RPMI7951 (cell line): Measurements from ENCODE around the gene MEF2A. TPM values are rescaled to one million over a fixed set of nuclear protein-coding genes. Genes with fewer than 3 reads are reported as not detected.

ENCODE experiments used
- DNase-seq: peaks from one replicate; pipeline ENCODE4 v3.0.0-alpha.2; 2012; ENCODE audit warnings: low read depth
- total RNA-seq: library from RNA; depleted of rRNA; stranded (reverse); fragments of >200 nt; shearing (Covaris generic); gene quantifications from 2 replicates; pipeline ENCODE4 v1.2.3, GENCODE V29; 2014

Gene MEF2A
- total RNA-seq, 1 experiment from 2014 or later, result 37.1 TPM

DNA sequence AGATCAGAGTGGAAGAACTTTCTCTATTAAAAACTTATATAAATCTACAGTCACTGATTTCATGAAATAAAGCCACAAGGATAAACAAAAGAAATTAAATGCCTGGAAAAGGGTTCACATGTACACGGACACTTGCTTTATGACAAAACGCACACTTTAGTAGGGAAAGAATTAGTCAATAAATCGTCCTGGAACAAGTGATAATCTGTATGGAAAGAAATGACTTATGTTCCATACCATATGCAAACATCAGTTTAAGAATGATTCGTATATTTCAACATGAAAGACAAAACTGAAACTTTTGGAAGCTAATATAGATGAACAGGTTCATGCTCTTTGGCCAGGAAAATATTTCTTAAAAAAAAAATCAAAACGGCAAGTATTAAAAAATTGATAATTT lies 40.2 kb downstream of the MEF2A start:
- DNase-seq, result no peak

DNA sequence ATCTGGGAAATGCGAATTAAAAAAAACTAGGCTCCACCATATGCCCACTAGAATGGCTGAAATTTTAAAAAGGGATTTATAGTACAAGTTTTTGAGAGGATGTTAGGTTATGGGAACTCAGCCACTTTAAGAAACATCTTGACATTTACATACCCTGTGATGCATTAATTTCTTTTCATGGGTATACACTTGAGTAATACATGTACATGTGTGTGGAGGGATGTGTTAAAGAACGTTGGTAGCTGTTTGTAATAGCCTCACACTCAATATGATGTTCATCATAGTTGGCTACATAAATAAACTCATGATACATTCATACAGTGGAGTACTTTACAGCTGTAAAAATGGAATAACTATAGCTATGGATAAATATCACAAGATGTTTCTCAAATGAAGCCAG lies 40.9 kb downstream of the MEF2A start:
- no peak for DNase-seq

DNA sequence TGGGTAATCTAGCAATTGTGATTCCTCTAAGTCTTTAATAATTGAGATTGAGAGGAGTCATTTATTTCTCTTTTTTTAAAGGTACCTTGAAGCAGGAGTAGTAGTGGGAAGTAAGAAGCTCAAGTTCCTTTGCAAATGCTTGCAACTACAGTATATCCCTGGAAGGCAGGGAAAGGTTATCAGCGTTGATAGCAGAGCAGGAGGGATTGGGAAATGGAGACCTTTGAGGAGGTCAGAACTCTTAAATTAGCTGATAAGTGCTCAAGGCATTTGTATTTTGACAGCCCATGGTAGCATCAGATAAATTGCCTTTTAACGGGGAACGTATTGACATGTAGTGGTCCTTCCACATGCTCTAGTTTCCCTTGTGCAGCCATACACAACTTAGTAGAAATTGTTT lies 47.7 kb downstream of the MEF2A start:
- no peak for DNase-seq

DNA sequence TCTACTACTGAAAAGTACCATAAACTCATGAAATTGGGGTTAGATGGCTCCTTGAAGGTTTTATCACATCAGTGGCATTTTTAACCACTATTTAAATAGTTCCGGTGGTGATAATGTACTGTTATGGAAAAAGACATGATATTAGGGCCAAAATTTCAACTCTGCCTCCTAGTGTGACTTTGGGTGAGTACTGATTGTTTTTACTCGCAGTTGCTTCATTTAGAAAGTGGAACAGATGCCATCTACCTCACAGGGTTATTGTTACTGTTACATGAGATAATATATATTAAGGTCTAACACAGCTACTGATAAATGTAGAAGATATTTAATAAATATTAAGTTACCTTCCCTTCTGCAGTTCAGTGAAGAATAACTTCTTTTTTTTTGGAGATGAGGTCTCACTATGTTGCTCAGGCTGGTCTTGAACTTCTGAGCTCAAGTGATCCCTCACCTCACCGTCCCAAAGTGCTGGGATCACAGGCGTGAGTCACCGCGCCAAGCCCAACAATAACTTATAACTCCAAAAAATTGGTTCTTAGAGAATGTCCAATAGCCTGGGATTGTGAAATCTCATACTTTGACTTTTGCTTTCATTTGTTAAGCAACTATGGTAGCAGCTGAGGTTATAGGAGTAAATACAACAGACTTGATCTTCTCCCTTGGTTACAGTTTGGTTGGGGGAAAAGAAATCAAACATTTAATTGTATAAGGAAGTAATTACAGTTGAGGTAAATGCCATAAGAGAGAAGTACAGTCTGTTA lies 48.3 kb downstream of the MEF2A start:
- peak; percentile 26 for DNase-seq

DNA sequence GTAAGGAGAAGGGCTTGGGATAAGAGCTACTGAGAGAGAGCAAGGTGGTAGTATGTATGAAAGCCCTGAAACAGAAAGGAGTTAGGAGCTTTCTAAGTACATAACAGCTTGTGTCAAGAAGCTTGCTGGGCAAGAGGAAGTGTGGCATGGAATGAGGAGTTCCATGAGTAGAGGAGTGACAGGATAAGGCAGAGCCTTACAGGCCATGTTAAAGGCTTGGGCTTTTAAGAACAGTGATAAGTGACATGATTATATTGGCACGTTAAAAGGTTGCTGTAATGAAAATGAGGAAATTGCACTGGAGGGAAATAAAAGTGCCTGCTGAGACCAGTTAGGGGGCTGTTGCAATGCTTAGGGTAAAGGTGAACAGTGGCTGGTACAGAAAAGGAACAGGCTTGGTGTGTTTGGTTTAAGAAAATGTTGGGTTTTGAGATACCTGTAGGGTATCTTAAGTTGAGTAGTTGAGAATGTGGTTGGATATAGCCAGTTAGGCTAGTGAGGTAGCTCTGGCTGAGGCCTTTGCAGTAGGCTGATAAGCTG lies 49.0 kb downstream of the MEF2A start:
- DNase-seq, result no peak

DNA sequence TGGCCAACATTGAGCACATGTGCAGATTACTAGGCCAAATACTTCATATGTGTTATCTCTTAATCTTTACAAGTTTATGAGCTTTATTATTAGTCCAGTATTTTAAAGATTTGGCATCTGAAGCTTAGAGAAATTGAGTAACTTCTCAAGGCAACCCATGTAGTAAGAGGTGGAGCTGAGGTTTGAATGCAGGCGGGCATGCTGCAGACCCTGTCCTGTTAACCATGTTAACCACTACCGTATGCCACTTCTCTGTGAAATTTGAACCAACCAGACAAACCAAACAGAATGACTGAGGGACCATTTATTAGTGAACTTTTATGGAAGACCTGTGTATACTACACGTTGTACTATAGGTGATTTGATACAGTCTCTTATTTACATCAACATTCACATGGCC lies 49.7 kb downstream of the MEF2A start:
- no peak for DNase-seq

DNA sequence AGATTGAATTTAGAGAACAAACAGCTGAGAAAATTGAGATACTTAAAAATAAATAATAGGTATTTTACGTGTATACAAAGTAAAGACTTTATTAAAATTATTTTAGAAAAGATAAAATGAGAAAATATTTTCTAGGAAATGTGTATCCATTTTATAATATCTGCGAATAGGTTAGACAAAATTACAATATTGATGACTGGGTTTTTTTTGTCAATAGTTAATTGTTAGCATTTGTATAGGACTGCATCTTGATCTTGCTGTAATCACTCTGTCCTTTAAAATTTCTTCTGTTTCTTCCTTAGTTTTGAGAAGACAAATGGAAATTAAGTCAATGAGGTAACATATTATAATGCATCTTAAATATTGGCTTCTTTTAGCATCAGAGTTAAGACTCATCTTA lies 50.3 kb downstream of the MEF2A start:
- DNase-seq, result no peak

DNA sequence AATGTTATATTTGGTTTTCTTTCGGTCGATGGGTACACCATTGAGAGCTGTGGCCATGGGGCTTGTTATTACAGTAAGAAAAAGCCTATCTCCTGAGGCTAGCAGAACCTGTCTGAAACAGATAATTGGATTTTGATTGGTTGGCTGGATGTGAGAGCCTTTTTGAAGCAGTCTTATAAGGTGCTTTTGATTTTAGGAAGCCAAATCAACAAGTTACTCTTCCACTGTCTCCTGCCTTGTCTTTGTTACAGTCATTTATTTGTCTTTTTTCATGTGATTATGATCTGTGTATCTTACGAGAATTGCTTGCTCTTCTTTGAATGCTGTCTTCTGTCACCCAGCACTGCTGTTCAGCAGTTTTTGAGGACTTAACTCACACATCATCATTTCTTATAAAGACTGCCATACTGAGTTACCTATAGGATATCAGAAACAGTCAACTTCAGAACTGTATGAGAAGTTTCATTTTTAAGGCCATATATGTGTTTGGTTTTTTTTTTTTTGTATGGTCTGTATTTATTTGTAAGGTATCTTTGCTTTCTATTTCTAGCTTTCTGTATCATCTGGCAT lies 51.1 kb downstream of the MEF2A start:
- no peak for DNase-seq

DNA sequence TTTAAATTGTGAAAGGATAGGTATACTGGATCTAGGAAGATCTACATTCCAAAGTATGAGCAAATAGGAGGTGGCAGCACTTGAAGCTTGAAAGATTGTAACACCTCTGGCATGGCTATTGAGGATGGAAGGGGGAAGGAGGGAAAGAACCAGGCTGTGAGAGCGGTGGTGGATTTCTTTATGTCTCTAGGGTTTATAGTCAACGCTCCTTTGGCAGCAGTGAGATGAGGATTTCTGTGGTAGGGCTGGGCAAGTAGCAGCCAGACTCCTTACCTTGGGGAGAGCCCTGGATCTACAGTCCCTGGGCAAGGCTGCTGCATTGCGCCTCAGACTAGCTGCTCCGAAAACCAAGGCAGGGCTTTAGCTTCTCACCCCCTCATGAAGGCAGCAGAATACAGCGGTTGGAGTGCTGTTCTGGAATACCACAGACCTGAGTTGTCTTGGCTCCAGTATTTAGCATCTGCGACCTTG lies 53.2 kb downstream of the MEF2A start:
- DNase-seq, result no peak

DNA sequence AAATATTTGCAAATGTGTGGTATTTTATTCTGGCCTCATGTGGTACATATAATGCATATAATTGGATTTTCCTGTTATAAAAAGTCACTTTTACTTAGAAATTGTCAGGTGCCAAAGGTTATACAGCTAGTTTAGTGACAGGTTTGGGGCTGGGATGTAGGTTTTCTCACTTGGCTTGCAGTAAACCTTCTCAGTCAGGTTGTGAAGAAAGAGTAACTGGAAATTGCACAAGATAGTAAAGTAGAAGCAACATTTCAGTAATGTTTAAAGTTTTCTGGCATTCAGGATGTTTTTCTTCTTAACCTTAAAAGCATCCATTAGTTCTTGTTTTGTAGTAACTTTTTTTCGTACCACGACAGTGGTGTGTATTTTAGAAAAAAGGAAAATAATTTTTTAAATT lies 53.9 kb downstream of the MEF2A start:
- DNase-seq, result no peak

DNA sequence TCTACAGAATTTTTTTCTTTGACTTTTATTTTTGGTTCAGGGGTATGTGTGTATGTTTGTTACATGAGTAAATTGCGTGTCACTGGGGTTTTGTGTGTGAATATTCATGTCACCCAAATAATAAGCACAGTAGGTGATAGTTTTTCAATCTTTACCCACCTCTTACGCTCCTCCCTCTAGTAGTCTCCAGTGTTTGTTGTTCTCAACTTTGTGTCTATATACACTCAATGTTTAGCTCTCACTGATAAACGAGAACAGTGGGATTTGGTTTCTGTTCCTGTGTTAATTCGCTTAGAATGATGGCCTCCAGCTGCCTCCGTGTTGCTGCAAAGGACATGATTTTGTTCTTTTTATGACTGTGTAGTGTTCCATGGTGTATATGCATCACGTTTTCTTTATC lies 54.4 kb downstream of the MEF2A start:
- DNase-seq, result no peak

DNA sequence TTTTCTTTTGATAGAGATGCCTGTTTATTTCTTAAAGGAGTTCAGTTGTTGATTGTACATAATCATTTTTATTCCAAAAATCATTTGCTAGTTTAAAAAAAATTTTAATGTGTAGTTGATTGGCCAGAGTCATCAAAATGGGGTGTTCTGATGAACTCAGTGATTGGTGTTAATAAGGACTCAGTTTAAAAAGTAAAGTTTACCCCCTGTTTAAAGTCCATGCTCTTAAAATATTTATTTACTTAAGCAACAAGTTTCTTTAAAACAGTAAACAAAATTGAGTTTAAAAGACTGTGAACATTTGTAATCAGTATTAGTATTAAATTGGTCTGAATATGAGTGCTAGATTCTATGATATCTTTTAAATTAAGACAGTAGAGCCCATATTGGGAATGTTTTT lies 56.0 kb downstream of the MEF2A start:
- no peak for DNase-seq

DNA sequence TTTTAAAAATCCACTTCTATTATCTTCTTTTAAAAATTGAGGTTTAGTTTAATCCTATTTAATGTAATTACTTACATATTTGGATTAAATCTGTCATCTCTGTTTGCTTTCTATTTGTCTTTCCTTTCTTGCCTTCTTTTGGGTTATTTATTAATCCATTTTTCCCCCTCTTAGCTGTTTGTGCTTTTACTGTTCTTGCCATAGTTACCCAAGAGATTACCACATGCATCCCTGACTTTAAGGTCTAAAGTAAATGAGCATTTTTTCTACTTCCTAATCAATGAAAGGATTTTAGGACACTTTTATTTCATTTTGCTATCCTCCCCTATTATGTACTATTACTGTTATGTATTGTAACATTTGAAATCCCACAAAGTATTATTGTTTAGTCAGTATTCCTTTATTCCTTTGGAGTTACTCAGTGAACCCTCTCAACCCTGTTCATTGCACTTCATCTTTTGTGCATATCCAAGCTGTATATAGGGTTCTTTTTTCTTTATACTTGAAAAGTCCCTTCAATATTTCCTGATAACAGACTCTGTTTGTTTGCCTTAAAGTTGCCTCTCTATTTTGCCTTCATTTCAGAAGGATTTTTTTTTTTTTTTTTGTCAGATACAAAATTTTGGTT lies 62.7 kb downstream of the MEF2A start:
- DNase-seq, result no peak

DNA sequence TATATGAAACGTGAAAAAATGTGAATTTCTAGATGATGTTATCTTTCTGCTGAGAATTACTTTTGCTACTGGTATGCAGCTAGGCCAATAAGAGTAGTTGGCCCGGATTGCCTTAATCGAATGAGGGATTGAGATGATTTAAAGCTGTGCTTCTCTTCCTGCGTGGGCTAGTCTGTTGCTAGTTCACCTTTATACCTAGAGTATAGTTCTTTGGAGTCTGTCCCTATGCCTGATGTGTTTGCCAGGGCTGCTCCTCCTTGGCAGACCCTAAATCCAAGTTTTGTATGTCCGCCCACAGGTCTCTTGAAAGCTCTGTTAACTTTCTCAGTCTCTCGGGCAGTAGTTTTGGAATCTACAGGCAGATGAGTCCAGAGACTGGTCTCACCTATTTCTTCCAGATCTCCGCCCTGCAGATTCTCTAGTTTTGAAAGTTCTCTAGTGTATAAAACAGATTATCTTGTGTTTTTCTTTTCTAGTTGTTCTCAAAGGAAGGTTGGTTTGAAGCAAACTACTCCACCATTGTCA lies 64.9 kb downstream of the MEF2A start:
- no peak for DNase-seq

DNA sequence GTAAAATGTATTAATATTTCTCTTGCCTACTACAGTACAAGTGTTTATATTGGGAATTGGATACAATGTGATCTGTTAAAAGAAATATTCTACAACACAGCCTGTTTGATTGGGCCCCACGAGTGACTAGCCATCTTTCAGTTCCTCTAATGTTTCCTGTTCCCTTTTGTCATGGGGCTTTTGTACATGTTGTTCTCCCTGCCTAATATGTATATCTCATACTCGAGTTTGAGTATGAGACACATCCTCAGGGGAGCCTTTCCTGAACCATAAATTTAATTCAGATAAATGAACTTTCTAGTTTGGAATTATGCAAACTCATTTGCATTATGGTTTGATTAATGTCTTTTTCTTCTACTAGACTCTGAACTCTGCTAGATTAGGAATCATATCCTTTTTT lies 65.5 kb downstream of the MEF2A start:
- no peak for DNase-seq

DNA sequence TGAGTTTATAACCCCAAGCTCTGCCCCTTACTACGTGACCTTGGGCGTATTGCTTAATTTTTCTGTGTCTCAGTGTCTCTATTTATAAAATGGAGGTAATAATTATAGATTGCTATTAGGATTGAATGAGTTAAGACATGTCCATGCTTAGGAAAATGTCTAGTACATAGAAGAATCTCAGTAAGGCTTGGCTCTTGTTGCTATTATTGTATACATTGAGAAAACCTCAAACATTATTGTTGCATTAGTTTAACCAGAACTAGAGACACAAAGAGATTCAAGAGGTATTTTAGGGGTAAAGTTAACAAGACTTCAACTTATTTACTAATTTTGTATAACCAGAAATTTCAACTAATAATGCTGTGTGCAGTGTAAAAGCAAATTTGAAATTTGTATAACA lies 66.7 kb downstream of the MEF2A start:
- no peak for DNase-seq

DNA sequence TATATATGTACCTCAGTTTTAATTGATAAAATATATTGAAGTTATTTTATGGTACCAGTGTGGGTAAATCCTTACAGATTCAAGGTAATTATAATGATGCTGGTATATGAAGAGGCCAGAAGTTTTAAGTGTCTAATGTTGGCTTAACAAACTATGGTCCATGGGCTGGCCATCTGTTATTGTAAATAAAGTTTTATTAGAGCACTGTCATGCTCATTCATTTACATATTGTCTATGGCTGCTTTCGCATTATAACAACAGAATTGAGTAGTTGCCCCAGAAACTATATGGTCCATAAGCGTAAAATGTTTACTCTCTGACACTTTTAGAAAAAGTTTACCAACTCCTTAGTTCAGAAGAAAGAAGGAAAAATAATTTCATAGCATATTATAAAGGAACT lies 67.9 kb downstream of the MEF2A start:
- DNase-seq, result no peak

DNA sequence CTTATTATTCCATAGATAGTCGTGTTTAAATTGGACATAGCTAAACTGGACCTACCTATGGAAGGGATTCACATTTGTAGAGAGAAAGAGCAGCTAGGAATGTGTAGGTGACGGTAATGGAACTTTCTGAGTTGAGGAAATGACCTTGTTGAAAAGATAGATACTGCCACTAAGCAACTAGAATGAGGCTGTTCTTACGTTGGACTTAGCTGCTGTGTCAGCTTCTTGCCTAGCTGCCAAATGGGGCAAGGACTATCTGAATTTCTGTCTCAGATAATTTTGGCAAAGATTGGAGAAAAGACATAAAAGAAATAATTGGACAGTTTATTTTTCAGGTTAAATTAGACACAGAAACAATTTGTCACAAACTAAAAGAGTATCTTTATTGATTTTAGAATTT lies 68.8 kb downstream of the MEF2A start:
- DNase-seq, result no peak

DNA sequence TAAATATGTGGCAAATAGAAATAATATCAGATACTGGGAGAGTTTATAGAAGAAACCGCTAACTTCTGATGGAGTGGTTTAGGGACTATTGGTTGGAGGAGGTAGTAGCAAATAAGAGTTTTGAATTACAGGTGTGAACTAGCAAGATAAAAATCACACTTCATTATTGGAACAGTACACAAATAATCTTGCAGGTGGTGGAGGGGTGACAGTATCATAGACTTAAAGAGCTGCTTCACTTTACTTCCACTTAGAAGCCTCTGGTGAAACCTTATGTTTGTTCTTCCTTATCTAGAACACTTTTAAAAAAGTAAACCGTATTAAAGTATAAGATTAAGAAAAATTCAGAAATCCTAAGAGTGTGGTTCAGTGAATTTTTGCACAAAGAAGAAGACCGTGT lies 69.4 kb downstream of the MEF2A start:
- DNase-seq, result no peak

DNA sequence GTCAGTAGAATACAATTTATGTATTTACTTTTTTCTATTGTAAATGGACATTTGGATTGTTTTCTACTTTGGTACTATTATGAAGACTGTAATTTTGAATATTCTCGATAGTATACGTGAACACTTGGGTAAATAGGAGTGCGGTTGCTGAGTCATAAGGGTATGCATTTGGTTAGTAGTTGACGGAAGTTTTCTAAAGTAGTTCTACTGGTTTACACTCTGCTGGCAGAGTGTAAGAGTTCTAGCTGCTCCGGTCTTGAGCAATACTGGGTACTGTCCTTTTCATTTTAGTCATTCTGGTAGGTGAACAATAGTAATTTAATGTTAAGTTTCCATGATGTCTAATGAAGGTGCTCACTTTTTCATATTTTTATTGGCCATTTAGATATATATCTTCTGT lies 70.0 kb downstream of the MEF2A start:
- DNase-seq, result no peak

DNA sequence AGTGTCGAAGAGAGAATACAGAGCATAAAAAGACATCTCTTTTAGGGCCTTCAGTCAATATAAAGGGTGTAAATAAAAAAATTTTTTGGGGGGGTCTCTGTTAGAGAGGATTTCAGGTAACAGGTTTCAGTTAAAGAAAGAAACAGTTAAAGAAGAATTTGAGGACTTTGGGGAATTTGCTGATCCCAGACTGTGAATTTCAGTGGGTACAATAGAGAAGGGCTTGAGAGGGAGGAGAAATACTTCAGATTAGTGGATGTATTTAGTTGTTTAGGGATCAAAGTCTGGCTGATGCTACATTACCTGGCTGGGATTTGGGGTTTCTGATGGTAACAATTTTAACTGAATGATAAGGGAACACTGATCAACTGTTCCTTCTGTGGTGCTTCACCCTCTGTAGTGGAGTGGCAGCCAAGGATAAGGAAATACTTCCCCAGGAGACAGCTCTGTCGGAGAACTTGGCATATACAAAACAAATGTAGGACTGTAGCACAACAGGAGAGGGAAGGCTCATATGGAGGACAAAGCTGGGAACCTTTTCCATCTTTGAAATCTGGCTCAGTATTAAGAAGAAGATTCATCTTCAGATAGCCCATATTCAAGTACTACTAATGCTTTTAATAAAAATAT lies 79.2 kb downstream of the MEF2A start:
- no peak for DNase-seq

DNA sequence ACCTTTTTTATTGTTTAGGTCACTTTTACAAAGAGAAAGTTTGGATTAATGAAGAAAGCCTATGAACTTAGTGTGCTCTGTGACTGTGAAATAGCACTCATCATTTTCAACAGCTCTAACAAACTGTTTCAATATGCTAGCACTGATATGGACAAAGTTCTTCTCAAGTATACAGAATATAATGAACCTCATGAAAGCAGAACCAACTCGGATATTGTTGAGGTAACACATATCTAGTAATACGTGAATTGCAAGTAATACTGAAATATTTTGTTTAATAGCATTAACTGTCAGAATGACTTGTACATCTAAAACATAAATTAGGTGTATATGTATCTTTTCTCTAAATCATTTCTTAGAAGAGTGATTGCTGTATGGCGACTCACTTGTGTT lies 79.8 kb downstream of the MEF2A start:
- DNase-seq, result no peak
